Dedifferentiated amniotic fluid mesenchymal stem cell (primary cell): ENCODE measurements around the gene GLI2.

ENCODE experiments used
- DNase-seq: peaks from one replicate; pipeline ENCODE4 v3.0.0-alpha.2; 2016; ENCODE audit errors: extremely low spot score

GLI2 gene

DNA sequence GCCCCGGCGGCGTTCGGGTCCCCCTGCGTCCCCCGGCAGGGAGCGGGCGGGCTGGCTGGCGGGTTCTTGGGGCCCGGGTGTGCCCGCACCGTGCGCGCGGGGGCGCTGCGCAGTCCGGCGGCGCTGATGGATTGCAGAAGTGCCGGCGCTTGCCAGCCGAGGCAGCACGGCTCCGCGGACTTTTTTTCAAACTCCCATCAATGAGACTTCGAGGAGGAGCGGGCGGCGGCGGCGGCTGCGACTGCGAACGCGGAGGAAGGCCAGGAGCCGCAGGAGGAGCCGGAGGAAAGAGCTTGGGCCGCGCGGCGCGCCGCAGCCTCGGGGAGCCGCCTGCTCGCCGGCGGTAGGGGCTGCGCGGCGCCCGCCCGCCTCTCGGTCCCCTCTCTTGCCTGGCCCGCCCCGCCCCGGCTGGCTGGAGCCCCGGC lies at the start of gene GLI2:
Gene GLI2 (plus strand): TSS at position 123 of the 425 bp plus-strand sequence. CDS start 61,453 bp downstream, outside the sequence.
- peak; percentile 89 for DNase-seq

DNA sequence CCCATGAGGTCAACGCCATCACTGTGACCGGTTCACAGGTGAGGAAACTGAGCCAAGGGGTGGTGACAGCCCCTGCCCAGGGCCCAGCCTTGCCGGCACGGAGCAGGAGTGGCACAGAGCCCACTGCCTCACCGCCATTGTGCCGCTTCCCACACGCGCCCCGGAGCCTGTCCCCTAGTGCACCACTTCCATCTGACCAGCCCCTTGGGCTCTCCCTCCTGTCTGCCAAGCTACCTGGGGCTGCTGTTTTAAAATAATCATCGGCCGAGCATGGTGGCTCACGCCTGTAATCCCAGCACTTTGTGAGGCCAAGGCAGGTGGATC lies 49.7 kb upstream of the GLI2 start:
- DNase-seq: no peak

DNA sequence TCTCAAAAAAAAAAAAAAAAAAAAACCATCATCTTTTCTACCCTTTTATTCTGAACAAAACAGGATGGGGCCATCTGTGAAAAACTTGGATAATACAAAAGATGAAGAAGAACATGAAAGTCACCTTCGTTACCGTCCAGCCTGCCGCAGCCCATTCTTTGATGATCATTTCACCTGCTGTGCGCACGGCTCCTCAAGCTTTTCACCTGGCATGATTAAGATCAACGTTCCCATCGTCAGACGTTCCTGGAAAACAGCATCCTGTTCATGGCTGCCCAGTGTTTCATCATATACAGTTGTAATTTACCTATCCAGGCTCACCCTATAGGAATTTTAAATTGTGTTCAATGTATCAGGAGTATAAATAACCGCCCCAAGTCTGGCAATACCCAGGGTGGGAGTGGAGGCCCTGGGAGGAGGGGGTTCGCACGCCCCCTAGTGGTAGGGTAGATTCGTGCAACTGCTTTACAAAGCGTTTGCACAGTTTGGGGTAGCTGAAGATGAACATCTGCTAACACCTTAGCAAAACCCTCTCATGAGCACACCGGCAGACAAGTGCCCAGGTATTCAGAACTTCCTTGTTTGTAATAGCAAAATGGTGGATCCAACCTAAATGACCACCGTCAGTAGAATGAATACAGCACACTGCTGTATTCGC lies 49.0 kb upstream of the GLI2 start:
- DNase-seq: no peak

GRCh38 chr2:120687210-120687609 lies 48.5 kb upstream of the GLI2 start:
- no peak for DNase-seq

- DNase-seq: no peak
Measured at GRCh38 chr2:120690521-120690920, 45.1 kb upstream of the GLI2 start.

GRCh38 chr2:120691410-120691809 lies 44.3 kb upstream of the GLI2 start:
- DNase-seq: no peak

GRCh38 chr2:120692691-120693090 lies 43.0 kb upstream of the GLI2 start:
- no peak for DNase-seq

- no peak for DNase-seq
Measured at GRCh38 chr2:120693121-120693520, 42.5 kb upstream of the GLI2 start.

DNA sequence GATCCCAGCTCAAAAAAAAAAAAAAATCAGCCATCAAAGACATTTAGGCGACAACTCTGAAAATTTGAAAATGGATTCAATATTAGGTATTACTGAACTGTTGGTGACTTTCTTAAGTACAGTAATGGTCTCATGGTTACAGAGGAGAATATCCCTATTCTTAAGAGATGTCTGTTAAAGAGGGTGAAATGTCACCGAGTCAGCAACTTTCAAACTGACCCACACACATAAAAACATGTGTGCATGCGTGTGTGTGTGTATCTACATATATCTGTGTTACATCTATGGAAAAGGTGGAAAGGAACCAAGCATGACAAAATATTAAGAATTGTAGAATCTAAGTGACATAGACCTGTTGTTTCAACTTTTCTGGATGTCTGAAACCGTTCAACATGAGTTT lies 41.6 kb upstream of the GLI2 start:
- DNase-seq: no peak

GRCh38 chr2:120697471-120697870 lies 38.2 kb upstream of the GLI2 start:
- no peak for DNase-seq

GRCh38 chr2:120699292-120699691 lies 36.4 kb upstream of the GLI2 start:
- no peak for DNase-seq

GRCh38 chr2:120700659-120701058 lies 35.0 kb upstream of the GLI2 start:
- no peak for DNase-seq

DNA sequence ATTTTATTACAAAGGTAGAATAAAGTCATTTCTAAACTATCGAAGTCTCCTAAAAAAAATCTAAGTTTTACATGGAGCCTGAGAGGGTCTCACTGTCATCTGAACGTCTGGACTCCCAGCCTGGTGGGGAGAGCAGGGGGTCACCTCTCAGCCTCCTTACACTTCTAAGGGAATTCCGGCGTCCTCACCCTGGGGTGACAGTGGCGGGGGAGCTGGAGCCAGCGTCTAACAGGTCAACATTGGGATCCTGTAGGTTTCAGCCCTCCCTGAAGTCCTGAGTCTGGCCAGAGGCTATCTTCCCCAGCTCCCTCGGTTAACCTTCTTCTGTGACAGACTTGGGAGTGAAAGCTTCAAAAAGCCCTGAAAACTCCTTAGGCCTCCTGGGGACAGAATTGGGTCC lies 34.6 kb upstream of the GLI2 start:
- no peak for DNase-seq

DNA sequence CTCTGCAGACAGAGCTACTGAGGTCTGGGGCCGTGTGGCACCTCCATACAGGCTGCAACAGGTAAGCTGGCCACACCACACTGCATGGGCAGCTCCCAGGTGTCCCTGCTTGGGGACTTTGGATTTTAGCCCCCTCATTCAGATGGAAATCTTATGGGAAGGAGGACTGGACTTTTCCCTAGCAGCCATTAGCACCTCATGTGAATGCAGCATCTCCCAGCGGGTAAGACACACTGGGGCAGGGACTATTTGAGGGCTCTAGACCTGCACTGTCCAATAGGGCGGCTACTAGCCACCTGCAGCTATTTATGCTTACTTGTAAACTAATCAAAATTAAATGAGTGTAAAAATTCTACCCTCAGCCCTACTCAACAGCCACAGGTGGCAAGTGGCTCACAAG lies 34.2 kb upstream of the GLI2 start:
- DNase-seq: no peak

DNA sequence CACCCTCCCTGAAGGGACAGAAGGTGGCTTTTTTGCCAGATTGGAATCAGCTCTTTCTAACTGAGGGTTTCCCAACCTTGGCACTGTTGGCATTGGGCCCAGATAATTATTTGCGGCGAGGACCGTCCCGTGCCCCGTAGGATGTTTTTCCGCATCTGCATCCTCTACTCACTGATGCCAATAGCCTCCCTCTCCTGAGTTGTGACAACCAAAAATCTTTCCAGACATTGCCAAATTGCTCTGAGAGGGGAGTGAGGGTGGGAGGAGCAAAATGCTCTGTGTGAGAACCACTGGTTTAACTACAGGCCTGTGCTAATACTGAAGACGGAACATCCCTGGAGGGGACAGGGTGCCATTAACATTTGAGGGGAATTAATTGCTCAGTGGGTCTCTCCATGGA lies 33.6 kb upstream of the GLI2 start:
- no peak for DNase-seq

GRCh38 chr2:120702801-120703200 lies 32.9 kb upstream of the GLI2 start:
- DNase-seq: no peak

- peak; percentile 69 for DNase-seq
Measured at GRCh38 chr2:120703330-120703994, 32.2 kb upstream of the GLI2 start.

- DNase-seq: no peak
Measured at GRCh38 chr2:120704696-120705095, 31.0 kb upstream of the GLI2 start.

DNA sequence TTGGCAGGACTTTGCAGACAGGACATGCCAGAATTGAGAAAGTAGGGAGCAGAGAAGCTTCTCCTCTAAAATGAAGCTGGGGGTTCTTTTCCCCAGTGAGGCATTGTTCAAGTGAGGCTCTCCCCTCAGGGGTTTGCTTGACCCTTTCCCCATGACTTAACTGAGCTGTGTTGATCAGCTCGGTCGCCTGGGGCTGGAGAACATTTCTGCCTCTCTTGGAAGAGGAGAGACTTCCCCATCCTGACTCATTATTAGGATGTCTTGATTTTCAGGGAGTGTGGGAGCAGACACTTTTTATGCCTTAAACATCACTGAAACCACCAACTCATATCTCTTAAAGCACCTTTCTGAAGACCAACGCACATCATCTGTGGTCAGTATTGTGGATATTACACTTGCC lies 27.9 kb upstream of the GLI2 start:
- DNase-seq: no peak

DNA sequence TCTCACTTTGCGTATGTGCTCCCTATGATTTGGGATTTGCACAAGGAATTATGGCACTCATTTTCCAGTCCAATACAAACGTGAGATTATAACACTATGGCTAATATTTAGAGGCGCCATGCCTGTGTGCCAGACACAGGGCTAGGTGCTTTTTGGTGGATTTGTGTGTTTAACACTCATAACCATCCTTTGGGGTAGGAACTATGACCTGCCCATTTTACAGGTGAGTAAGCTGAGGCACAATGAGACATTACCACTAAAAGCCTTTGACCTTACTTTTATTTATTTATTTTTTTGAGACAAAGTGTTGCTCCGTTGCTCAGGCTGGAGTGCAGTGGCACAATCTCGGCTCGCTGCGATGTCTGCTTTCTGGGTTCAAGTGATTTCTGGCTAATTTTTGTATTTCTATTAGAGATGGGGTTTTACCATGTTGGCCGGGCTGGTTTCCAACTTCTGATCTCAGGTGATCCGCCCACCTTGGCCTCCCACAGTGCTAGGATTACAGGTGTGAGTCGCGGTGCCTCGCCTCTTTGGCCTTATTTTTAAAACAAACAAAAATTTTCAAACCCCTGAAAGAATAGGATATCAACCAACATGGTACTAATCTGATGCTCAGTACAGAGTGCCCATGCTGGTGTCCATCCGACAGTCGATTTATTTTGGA lies 26.6 kb upstream of the GLI2 start:
- DNase-seq: no peak

DNA sequence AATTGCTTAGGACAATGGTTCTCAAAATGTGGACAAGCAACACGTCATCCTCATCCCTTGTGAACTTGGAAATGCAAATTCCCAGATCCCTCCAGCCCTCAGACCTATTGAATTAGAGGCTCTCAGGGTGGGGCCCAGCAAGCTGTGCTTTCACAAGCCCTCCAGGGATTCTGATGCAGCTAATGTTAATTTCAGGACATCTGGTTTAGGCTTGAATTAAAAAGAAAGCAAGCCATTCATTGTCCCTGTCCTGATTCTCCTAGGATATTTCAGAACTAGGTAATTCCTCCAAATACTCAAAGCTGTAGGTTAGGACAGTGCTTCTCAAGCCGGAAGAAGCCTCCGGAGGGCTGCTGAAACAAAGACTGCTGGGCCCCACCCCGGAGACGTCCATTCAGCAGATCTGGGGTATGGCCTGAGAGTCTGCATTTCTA lies 26.0 kb upstream of the GLI2 start:
- no peak for DNase-seq

DNA sequence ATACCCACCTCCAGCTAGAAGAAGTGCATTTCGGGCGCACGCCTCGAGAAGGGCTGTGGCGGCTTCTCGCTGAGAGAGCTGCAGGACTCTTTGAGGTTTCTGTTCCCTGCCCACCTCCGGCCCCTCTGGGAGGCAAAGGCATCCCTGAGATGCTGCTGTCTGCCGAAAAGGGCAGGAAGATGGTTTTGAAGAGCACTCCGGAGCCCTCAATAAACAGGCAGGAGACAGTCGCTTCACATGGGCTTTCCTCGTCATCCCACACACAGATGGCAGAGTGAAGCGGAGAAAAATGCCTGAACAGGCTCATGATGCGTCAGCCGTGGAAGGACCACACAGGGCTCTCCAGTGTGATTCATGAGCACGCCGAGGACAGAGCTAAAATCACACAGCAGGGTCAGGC lies 25.4 kb upstream of the GLI2 start:
- DNase-seq: no peak

DNA sequence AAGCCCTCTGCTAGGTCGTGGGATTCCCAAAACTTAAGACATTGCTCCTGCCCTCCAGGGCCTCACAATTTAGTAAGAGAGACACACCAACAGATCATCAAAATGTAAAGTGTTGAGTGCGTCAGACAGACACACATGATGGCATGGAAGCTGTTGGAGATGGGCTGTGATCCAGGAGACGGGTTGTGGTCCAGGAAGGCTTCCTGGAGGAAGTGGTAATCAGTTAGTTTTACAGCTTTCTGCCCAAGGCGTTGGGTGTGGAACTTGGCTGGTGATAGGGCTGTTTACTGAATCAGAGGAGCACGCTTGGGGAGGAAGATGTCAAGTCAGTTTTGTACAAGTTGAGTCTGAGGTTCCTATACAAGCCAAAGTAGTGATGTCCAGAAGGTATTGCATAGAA lies 24.0 kb upstream of the GLI2 start:
- DNase-seq: no peak
